Neural crest cell (in vitro differentiated cells): Measurements from ENCODE around the gene SLC35F6. TPM values are rescaled to one million over a fixed set of nuclear protein-coding genes. Genes with fewer than 3 reads are reported as not detected.

Source experiments
- DNase-seq: peaks from one replicate; pipeline ENCODE4 v3.0.0; 2021; ENCODE audit warnings: low read depth, mixed read lengths, low spot score
- H3K27ac Mint-ChIP-seq: one replicate; pipeline ENCODE4 v1.8.0; 2021; ENCODE audit warnings: mild to moderate bottlenecking, mixed read lengths; ENCODE audit not compliant: unreplicated experiment
- H3K27me3 Mint-ChIP-seq: 2 replicates; pipeline ENCODE4 v1.8.0; 2021; ENCODE audit warnings: low read depth, mild to moderate bottlenecking, mixed read lengths
- H3K36me3 Mint-ChIP-seq: 2 replicates; pipeline ENCODE4 v1.8.0; 2021; ENCODE audit warnings: low read depth, mild to moderate bottlenecking, mixed read lengths
- H3K4me1 Mint-ChIP-seq: 2 replicates; pipeline ENCODE4 v1.8.0; 2021; ENCODE audit warnings: mixed read lengths
- H3K4me3 Mint-ChIP-seq: one replicate; pipeline ENCODE4 v1.8.0; 2021; ENCODE audit warnings: mild to moderate bottlenecking, mixed read lengths
- H3K9me3 Mint-ChIP-seq: 2 replicates; pipeline ENCODE4 v1.8.0; 2021; ENCODE audit warnings: mixed read lengths
- CTCF ChIP-seq: fragments of 200-600 bp; sonication (generic); conservative IDR thresholded peaks from 2 replicates; pipeline ENCODE4 v1.5.0; 2021; ENCODE audit warnings: antibody characterized with exemption, mild to moderate bottlenecking
- total RNA-seq: library from RNA; stranded (reverse); gene quantifications from 2 replicates; pipeline ENCODE4 v1.2.1, GENCODE V29; 2021

Gene SLC35F6
- total RNA-seq, 1 donor from 2014 or later, result 30.6 TPM

GRCh38 chr2:26754539-26754938, 9.5 kb upstream of the SLC35F6 start:
- no peak overlapping the region for H3K27ac Mint-ChIP-seq
- no peak overlapping the region for H3K4me3 Mint-ChIP-seq
- peaks cover 49% of the 10 kb centered on the region for H3K4me1 Mint-ChIP-seq
- DNase-seq, result no peak
- H3K36me3 Mint-ChIP-seq, result peaks cover 3% of the 10 kb centered on the region
- no peaks in the 10 kb centered on the region for H3K9me3 Mint-ChIP-seq
- TF ChIP-seq CTCF, result no peak
- H3K27me3 Mint-ChIP-seq, result no peaks in the 10 kb centered on the region

- TF ChIP-seq CTCF, result no peak
- H3K27me3 Mint-ChIP-seq, result no peaks in the 10 kb centered on the region
- H3K36me3 Mint-ChIP-seq, result peaks cover 3% of the 10 kb centered on the region
- peaks cover 44% of the 10 kb centered on the region for H3K4me1 Mint-ChIP-seq
- H3K27ac Mint-ChIP-seq, result peak overlapping the region; percentile 72
- H3K4me3 Mint-ChIP-seq, result no peak overlapping the region
- H3K9me3 Mint-ChIP-seq, result no peaks in the 10 kb centered on the region
- no peak for DNase-seq
Measured at GRCh38 chr2:26754972-26755670, 9.0 kb upstream of the SLC35F6 start.

- DNase-seq, result no peak
- Mint-ChIP-seq H3K4me1 (peaks cover 34% of the 10 kb centered on the region), H3K36me3 (peaks cover 2% of the 10 kb centered on the region), H3K9me3 (no peaks in the 10 kb centered on the region), H3K4me3 (no peak overlapping the region), H3K27ac (no peak overlapping the region), H3K27me3 (no peaks in the 10 kb centered on the region)
- no peak for TF ChIP-seq CTCF
Measured at GRCh38 chr2:26756337-26756736, 7.7 kb upstream of the SLC35F6 start.

GRCh38 chr2:26757873-26758789, 6.0 kb upstream of the SLC35F6 start:
- H3K36me3 Mint-ChIP-seq, result no peaks in the 10 kb centered on the region
- H3K27me3 Mint-ChIP-seq, result no peaks in the 10 kb centered on the region
- H3K9me3 Mint-ChIP-seq, result no peaks in the 10 kb centered on the region
- no peak overlapping the region for H3K27ac Mint-ChIP-seq
- DNase-seq, result no peak
- no peak for TF ChIP-seq CTCF
- no peak overlapping the region for H3K4me3 Mint-ChIP-seq
- peaks cover 23% of the 10 kb centered on the region for H3K4me1 Mint-ChIP-seq

GRCh38 chr2:26758790-26759321, 5.2 kb upstream of the SLC35F6 start:
- Mint-ChIP-seq H3K4me1 (peaks cover 28% of the 10 kb centered on the region), H3K27ac (no peak overlapping the region), H3K27me3 (no peaks in the 10 kb centered on the region), H3K36me3 (no peaks in the 10 kb centered on the region), H3K9me3 (no peaks in the 10 kb centered on the region), H3K4me3 (no peak overlapping the region)
- TF ChIP-seq CTCF, result no peak
- no peak for DNase-seq
